Astrocyte (in vitro differentiated cells and primary cell): ENCODE results near the gene KLHL5. TPM values are rescaled to one million over a fixed set of nuclear protein-coding genes. Genes with fewer than 3 reads are reported as not detected.

Source experiments
- DNase-seq: peaks from one replicate; pipeline ENCODE4 v3.0.0-alpha.2; 2010; ENCODE audit warnings: low read depth
- FAIRE-seq: peaks from 2 replicates; lab custom pipeline; 2011; peaks lifted over from hg19 to GRCh38; lab: Jason Lieb, UNC
- H2AFZ ChIP-seq: 2 replicates; pipeline ENCODE4 v1.6.0; 2012; ENCODE audit warnings: low read depth, low read length, inconsistent platforms
- H3K27ac ChIP-seq: 2 replicates; pipeline ENCODE4 v1.5.1; 2011; ENCODE audit warnings: low read depth, low read length, inconsistent platforms
- H3K27me3 ChIP-seq: 2 replicates; pipeline ENCODE4 v1.6.0; 2011; ENCODE audit warnings: low read length, inconsistent platforms; ENCODE audit not compliant: insufficient read depth
- H3K36me3 ChIP-seq: 2 replicates; pipeline ENCODE4 v1.5.1; 2011; ENCODE audit warnings: low read length, inconsistent platforms; ENCODE audit not compliant: insufficient read depth
- H3K4me1 ChIP-seq: 2 replicates; pipeline ENCODE4 v1.5.1; 2011; ENCODE audit warnings: low read length, inconsistent platforms; ENCODE audit not compliant: insufficient read depth
- H3K4me2 ChIP-seq: 2 replicates; pipeline ENCODE4 v1.6.0; 2012; ENCODE audit warnings: low read length, inconsistent platforms
- H3K4me3 ChIP-seq: 2 replicates; pipeline ENCODE4 v1.5.1; 2011; ENCODE audit warnings: low read depth, mild to moderate bottlenecking, low read length, inconsistent platforms; ENCODE audit not compliant: insufficient read depth
- H3K79me2 ChIP-seq: 2 replicates; pipeline ENCODE4 v1.6.0; 2012; ENCODE audit warnings: mild to moderate bottlenecking, low read length, inconsistent platforms; ENCODE audit not compliant: insufficient read depth
- H3K9ac ChIP-seq: 2 replicates; pipeline ENCODE4 v1.6.0; 2012; ENCODE audit warnings: mild to moderate bottlenecking, low read length, inconsistent platforms
- H3K9me3 ChIP-seq: 2 replicates; pipeline ENCODE4 v1.5.1; 2012; ENCODE audit warnings: low read depth, mild to moderate bottlenecking, low read length, inconsistent platforms; ENCODE audit not compliant: insufficient read depth
- H4K20me1 ChIP-seq: 2 replicates; pipeline ENCODE4 v1.6.0; 2012; ENCODE audit warnings: low read length, inconsistent platforms; ENCODE audit not compliant: insufficient read depth
- H3K27ac Mint-ChIP-seq: one replicate; pipeline ENCODE4 v1.8.0; 2021; ENCODE audit warnings: mild to moderate bottlenecking, mixed read lengths; ENCODE audit not compliant: unreplicated experiment
- H3K27me3 Mint-ChIP-seq: one replicate; pipeline ENCODE4 v1.8.0; 2021; ENCODE audit warnings: low read depth, mixed read lengths; ENCODE audit not compliant: unreplicated experiment
- H3K36me3 Mint-ChIP-seq: one replicate; pipeline ENCODE4 v1.8.0; 2021; ENCODE audit warnings: low read depth, mixed read lengths; ENCODE audit not compliant: unreplicated experiment
- H3K4me1 Mint-ChIP-seq: one replicate; pipeline ENCODE4 v1.8.0; 2021; ENCODE audit warnings: low read depth, mixed read lengths; ENCODE audit not compliant: unreplicated experiment
- H3K4me3 Mint-ChIP-seq: one replicate; pipeline ENCODE4 v1.8.0; 2021; ENCODE audit warnings: mild to moderate bottlenecking, moderate library complexity, mixed read lengths; ENCODE audit not compliant: unreplicated experiment
- H3K9me3 Mint-ChIP-seq: one replicate; pipeline ENCODE4 v1.8.0; 2021; ENCODE audit warnings: mild to moderate bottlenecking, mixed read lengths; ENCODE audit not compliant: unreplicated experiment
- EZH2 ChIP-seq: IDR thresholded peaks from 2 replicates; pipeline ENCODE4 v1.6.1; 2012; ENCODE audit warnings: mild to moderate bottlenecking, low read length, inconsistent platforms; ENCODE audit not compliant: insufficient read depth
- total RNA-seq: library from RNA; stranded (reverse); gene quantifications from 2 replicates; pipeline ENCODE4 v1.2.1, GENCODE V29; 2021
- TF ChIP-seq, protein P1 (sequence below): IDR thresholded peaks from 2 replicates; pipeline ENCODE4 v1.5.1; 2011; ENCODE audit warnings: low read depth, mild to moderate bottlenecking, inconsistent platforms, low read length, moderate library complexity; ENCODE audit not compliant: insufficient read depth

The KLHL5 gene
- total RNA-seq, 1 donor from 2014 or later: 67.5 TPM

DNA sequence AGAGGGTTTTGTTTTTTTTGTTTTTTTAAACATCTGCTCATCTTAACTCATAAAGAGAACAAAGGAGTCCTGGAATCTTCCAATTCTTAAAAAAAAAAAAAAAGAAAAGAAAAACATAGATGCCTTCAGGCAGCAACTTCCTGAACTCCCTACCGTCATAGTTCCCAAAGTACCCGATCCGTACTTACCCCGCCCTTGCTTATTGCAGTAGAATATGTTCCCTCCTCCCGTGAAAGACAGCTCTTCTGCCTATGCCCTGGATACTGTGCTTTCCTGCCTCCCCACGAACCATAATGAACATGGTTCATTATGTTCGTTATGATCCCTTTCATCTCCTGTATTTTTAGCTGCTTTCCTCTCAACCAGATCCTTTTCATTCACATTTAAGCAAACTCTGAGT, 40.3 kb downstream of the KLHL5 start:
- Mint-ChIP-seq H3K9me3 (no peaks in the 10 kb centered on the region), H3K27me3 (no peaks in the 10 kb centered on the region), H3K27ac (no peak overlapping the region), H3K4me3 (no peak overlapping the region), H3K4me1 (no peaks in the 10 kb centered on the region), H3K36me3 (peaks cover 9% of the 10 kb centered on the region)
- Histone ChIP-seq H3K27ac (no peak overlapping the region), H3K4me1 (no peaks in the 10 kb centered on the region), H4K20me1 (no peaks in the 10 kb centered on the region), H3K4me2 (no peak overlapping the region), H3K9ac (no peak overlapping the region), H3K9me3 (no peaks in the 10 kb centered on the region), H3K36me3 (peaks cover 7% of the 10 kb centered on the region), H3K79me2 (no peaks in the 10 kb centered on the region), H3K4me3 (no peak overlapping the region), H3K27me3 (no peaks in the 10 kb centered on the region), H2AFZ (no peak overlapping the region)
- TF ChIP-seq, protein P1, sequence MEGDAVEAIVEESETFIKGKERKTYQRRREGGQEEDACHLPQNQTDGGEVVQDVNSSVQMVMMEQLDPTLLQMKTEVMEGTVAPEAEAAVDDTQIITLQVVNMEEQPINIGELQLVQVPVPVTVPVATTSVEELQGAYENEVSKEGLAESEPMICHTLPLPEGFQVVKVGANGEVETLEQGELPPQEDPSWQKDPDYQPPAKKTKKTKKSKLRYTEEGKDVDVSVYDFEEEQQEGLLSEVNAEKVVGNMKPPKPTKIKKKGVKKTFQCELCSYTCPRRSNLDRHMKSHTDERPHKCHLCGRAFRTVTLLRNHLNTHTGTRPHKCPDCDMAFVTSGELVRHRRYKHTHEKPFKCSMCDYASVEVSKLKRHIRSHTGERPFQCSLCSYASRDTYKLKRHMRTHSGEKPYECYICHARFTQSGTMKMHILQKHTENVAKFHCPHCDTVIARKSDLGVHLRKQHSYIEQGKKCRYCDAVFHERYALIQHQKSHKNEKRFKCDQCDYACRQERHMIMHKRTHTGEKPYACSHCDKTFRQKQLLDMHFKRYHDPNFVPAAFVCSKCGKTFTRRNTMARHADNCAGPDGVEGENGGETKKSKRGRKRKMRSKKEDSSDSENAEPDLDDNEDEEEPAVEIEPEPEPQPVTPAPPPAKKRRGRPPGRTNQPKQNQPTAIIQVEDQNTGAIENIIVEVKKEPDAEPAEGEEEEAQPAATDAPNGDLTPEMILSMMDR: no peak
- TF ChIP-seq EZH2: no peak
- DNase-seq: no peak
- FAIRE-seq: no peak

DNA sequence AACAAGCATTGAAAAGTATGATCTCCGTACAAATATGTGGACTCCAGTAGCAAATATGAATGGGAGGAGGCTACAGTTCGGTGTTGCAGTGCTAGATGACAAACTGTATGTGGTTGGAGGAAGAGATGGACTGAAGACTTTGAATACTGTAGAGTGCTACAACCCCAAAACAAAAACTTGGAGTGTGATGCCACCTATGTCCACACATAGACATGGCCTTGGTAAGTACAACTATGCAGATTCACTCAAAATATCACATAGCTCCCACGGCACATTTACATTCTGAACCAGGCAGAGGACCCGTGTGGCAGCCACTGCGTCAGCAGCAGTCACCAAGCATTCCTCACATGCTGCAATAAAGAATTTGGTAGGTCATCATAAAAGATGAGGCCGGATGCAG, 41.3 kb downstream of the KLHL5 start:
- no peak overlapping the region for H2AFZ ChIP-seq
- H3K4me1 Mint-ChIP-seq: no peaks in the 10 kb centered on the region
- no peaks in the 10 kb centered on the region for H3K27me3 ChIP-seq
- no peak overlapping the region for H3K4me3 Mint-ChIP-seq
- no peak for TF ChIP-seq EZH2
- TF ChIP-seq, protein P1: no peak
- DNase-seq (no peak), FAIRE-seq (no peak)
- no peak overlapping the region for H3K4me3 ChIP-seq
- no peak overlapping the region for H3K4me2 ChIP-seq
- no peaks in the 10 kb centered on the region for H3K79me2 ChIP-seq
- no peaks in the 10 kb centered on the region for H3K9me3 ChIP-seq
- H4K20me1 ChIP-seq: no peaks in the 10 kb centered on the region
- peaks cover 7% of the 10 kb centered on the region for H3K36me3 Mint-ChIP-seq
- no peak overlapping the region for H3K27ac Mint-ChIP-seq
- no peak overlapping the region for H3K27ac ChIP-seq
- no peak overlapping the region for H3K9ac ChIP-seq
- H3K36me3 ChIP-seq: peaks cover 10% of the 10 kb centered on the region
- no peaks in the 10 kb centered on the region for H3K4me1 ChIP-seq
- H3K27me3 Mint-ChIP-seq: no peaks in the 10 kb centered on the region
- no peaks in the 10 kb centered on the region for H3K9me3 Mint-ChIP-seq

DNA sequence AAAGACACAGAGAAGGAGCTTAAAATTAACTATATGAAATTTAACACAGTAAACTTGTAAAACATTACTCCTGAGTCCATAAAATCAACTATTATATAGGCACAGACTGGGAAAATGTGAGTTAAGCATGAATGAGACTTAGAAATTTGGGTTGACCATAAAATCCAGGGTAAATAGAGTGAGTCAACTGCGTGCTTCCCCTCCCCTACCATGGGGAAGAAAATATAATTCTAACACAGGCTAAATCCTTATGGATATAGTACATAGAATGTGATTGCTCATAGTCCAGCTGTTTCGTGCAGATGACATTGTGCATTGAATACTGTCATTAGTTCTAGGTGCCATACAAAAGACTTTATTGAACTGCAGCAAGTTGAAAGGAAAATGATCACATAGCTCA, 42.2 kb downstream of the KLHL5 start:
- Mint-ChIP-seq H3K4me3 (no peak overlapping the region), H3K4me1 (no peaks in the 10 kb centered on the region), H3K27ac (no peak overlapping the region), H3K36me3 (peaks cover 9% of the 10 kb centered on the region), H3K27me3 (no peaks in the 10 kb centered on the region), H3K9me3 (no peaks in the 10 kb centered on the region)
- Histone ChIP-seq H3K4me1 (no peaks in the 10 kb centered on the region), H3K79me2 (no peaks in the 10 kb centered on the region), H3K9ac (no peak overlapping the region), H3K4me2 (no peak overlapping the region), H2AFZ (no peak overlapping the region), H3K27me3 (no peaks in the 10 kb centered on the region), H4K20me1 (no peaks in the 10 kb centered on the region), H3K27ac (no peak overlapping the region), H3K36me3 (peaks cover 10% of the 10 kb centered on the region), H3K9me3 (no peaks in the 10 kb centered on the region), H3K4me3 (no peak overlapping the region)
- FAIRE-seq (no peak), DNase-seq (no peak)
- TF ChIP-seq, protein P1: no peak
- TF ChIP-seq EZH2: no peak
